T-helper 1 cell treated with Interleukin-12 subunit alpha and Interleukin-12 subunit beta and Interleukin-4 antibody, amounts not matched to agents 30 μg/mL and 1 μg/mL, for 36 hours (primary cell): ENCODE results near the gene TMEM208.

Experiments
- H3K27ac Mint-ChIP-seq: one replicate; pipeline ENCODE4 v1.8.0; 2021; ENCODE audit warnings: mild to moderate bottlenecking, mixed read lengths
- H3K27me3 Mint-ChIP-seq: one replicate; pipeline ENCODE4 v1.8.0; 2021; ENCODE audit warnings: low read depth, mixed read lengths
- H3K36me3 Mint-ChIP-seq: one replicate; pipeline ENCODE4 v1.8.0; 2021; ENCODE audit warnings: low read depth, mixed read lengths
- H3K4me1 Mint-ChIP-seq: one replicate; pipeline ENCODE4 v1.8.0; 2021; ENCODE audit warnings: low read depth, mixed read lengths
- H3K4me3 Mint-ChIP-seq: one replicate; pipeline ENCODE4 v1.8.0; 2021; ENCODE audit warnings: mild to moderate bottlenecking, moderate library complexity, mixed read lengths
- H3K9me3 Mint-ChIP-seq: one replicate; pipeline ENCODE4 v1.8.0; 2021; ENCODE audit warnings: mixed read lengths

The TMEM208 gene

DNA sequence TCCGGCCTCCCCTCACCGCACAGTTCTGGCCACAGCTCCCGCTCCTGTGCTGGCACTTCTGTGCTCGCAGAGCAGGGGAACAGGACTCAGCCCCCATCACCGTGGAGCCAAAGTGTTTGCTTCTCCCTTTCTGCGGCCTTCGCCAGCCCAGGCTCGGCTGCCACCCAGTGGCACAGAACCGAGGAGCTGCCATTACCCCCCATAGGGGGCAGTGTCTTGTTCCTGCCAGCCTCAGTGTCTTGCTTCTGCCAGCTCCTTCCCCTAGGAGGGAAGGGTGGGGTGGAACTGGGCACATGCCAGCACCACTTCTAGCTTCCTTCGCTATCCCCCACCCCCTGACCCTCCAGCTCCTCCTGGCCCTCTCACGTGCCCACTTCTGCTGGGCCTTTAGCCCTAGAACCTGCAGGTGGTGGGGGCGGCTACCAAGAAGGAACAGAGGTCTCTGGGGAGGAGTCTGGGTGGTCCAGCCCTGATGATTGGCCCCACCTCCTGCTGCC is 28.6 kb upstream of the TMEM208 start:
- Mint-ChIP-seq H3K4me1 (peaks cover 17% of the 10 kb centered on the region), H3K27ac (no peak overlapping the region), H3K4me3 (no peak overlapping the region), H3K9me3 (no peaks in the 10 kb centered on the region), H3K27me3 (no peaks in the 10 kb centered on the region), H3K36me3 (peaks cover 36% of the 10 kb centered on the region)

DNA sequence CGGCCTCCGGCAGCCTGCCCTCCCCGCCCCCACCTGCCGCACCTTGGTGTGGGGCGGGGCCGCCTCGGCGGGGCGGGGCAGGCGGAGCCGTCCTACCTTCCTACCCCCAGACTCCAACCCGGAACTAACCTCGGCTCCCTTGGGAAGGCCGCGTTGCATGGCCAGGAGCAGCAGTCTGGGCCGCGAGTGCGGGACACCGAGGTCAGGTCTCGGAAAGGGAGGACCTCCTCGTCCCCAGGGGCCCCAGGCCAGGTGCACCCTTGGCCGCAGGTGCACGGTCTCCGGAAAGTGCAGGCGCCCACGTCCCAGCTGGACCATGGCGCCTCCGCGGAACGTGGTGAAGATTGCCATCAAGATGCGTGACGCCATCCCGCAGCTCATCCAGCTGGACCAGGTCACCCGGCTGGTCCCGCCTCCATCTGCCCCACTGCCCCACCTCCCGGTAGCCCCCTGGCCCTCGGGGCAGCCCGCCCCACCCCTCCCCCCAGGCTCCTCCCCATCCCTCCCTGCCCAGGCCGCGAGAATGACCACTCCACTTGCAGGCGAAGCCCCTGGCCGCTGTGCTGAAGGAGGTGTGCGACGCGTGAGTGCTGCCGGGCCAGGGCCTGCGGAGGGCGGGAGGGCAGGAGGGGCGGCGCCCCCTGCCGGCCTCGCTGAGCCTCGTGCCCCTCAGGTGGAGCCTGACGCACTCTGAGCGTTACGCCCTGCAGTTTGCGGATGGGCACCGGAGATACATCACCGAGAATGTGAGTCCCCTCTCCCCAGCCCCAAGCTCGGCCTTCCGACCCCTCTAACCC is 27.7 kb upstream of the TMEM208 start, which contains the start of gene ELMO3:
Gene ELMO3 (plus strand): TSS at position 121 of the 797 bp plus-strand sequence. CDS start 196 bp downstream, at position 317.
- Mint-ChIP-seq H3K27me3 (no peaks in the 10 kb centered on the region), H3K27ac (no peak within 1 kb of the TSS), H3K4me1 (peaks cover 8% of the 10 kb centered on the region), H3K9me3 (no peaks in the 10 kb centered on the region), H3K36me3 (peaks cover 32% of the 10 kb centered on the region), H3K4me3 (no peak within 1 kb of the TSS)

DNA sequence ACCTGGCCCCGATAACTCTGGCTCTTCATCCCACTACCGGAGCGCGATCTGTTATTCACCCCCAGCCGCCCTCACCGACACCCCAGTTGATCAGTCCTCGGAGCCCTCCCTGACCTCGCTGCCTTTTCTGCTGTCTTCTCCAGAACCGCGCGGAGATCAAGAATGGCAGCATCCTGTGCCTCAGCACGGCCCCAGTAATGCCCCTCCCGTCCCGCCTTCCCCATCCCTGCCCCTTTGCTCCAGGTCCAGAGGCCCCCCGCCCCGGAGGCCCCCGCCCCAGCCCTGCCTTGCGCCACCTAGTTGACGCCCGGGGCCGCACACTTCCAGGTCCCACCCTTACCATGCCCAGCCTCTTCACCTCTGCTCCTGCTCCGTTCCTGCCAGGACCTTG is 27.1 kb upstream of the TMEM208 start:
- no peaks in the 10 kb centered on the region for H3K9me3 Mint-ChIP-seq
- no peak overlapping the region for H3K27ac Mint-ChIP-seq
- H3K27me3 Mint-ChIP-seq = no peaks in the 10 kb centered on the region
- peaks cover 27% of the 10 kb centered on the region for H3K36me3 Mint-ChIP-seq
- H3K4me3 Mint-ChIP-seq = no peak overlapping the region
- H3K4me1 Mint-ChIP-seq = peaks cover 8% of the 10 kb centered on the region

DNA sequence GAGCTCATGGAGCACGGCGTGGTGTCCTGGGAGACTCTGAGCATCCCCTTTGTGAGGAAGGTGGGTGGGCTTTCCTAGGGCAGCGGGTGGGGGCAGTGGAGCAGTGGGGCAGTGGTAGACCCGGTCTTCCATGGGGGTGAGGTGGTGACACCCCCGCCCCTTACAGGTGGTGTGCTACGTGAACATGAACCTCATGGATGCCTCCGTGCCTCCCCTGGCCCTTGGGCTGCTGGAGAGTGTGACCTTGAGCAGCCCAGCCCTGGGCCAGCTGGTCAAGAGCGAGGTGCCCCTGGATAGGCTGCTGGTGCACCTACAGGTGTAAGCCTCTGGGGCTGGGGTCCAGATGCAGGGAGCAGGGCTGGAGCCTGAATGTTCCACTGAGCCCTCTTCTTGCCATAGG is 26.4 kb upstream of the TMEM208 start:
- no peak overlapping the region for H3K27ac Mint-ChIP-seq
- peaks cover 8% of the 10 kb centered on the region for H3K4me1 Mint-ChIP-seq
- H3K27me3 Mint-ChIP-seq = no peaks in the 10 kb centered on the region
- no peaks in the 10 kb centered on the region for H3K9me3 Mint-ChIP-seq
- no peak overlapping the region for H3K4me3 Mint-ChIP-seq
- peaks cover 20% of the 10 kb centered on the region for H3K36me3 Mint-ChIP-seq

DNA sequence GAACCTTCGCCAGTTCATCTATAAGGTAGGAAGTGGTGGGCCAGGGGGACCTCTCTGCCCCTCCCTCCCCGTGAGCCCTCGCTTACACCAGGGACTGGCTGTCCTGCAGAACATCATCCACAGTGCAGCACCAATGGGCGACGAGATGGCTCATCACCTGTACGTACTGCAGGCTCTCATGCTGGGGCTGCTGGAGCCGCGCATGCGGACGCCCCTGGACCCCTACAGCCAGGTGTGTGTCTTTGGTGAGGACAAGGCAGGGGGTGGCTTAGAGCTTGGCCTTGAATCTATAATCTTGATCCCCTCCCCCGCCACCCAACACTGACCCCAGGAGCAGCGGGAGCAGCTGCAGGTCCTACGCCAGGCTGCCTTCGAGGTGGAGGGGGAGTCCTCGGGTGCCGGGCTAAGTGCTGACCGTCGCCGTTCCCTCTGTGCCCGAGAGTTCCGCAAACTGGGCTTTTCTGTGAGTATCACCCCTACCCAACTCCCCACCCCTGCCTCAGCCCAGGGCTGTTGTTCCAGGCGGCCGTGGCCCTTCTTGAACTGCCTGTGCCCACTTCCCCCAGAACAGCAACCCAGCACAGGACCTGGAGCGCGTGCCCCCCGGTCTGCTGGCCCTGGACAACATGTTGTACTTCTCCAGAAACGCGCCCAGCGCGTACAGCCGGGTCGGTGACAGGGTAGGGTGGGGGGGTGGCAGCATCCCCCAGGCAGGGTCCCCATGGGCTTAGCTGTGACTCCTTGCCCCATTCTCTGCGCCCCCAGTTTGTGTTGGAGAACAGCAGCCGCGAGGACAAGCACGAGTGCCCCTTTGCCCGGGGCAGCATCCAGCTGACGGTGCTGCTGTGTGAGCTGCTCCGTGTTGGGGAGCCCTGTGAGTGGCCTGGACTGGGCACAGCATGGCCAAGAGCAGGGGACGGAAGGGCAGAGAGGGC is 25.3 kb upstream of the TMEM208 start:
- H3K4me3 Mint-ChIP-seq = no peak overlapping the region
- H3K36me3 Mint-ChIP-seq = peaks cover 10% of the 10 kb centered on the region
- no peaks in the 10 kb centered on the region for H3K9me3 Mint-ChIP-seq
- H3K4me1 Mint-ChIP-seq = peaks cover 1% of the 10 kb centered on the region
- H3K27ac Mint-ChIP-seq = no peak overlapping the region
- no peaks in the 10 kb centered on the region for H3K27me3 Mint-ChIP-seq

DNA sequence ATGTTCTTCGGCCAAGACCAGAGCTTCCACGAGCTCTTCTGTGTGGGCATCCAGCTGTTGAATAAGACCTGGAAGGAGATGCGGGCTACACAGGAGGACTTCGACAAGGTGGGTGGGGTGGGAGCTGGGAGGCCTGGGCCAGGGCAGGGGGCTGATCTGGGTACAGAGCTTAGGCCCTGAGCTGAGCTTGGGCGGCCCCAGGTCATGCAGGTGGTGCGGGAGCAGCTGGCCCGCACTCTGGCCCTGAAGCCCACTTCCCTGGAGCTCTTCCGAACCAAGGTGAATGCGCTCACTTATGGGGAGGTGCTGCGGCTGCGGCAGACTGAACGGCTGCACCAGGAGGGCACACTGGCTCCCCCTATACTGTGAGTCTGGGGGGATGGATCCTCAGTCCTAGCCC is 24.5 kb upstream of the TMEM208 start:
- Mint-ChIP-seq H3K4me1 (no peaks in the 10 kb centered on the region), H3K9me3 (no peaks in the 10 kb centered on the region), H3K4me3 (no peak overlapping the region), H3K27me3 (no peaks in the 10 kb centered on the region), H3K27ac (no peak overlapping the region), H3K36me3 (peaks cover 10% of the 10 kb centered on the region)

DNA sequence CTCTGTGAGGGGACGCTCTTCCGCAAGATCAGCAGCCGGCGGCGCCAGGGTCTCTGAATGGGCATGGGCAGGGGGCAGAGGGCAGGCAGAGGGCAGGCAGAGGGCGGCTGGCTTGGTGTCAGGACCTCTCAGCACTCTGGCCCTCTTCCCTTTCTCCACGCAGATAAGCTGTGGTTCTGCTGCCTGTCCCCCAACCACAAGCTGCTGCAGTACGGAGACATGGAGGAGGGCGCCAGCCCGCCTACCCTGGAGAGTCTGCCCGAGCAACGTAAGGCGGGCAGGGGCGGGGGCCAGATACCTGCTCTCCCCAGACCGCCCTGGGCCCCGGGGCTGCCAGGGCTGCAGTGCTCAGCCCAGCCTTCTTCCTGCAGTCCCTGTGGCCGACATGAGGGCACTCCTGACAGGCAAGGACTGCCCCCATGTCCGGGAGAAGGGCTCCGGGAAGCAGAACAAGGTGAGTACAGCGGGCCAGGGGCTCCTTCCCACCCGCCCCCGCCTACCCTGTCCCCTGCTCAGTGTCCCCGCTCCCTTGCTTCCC is 23.9 kb upstream of the TMEM208 start:
- no peak overlapping the region for H3K4me3 Mint-ChIP-seq
- no peaks in the 10 kb centered on the region for H3K9me3 Mint-ChIP-seq
- H3K4me1 Mint-ChIP-seq = no peaks in the 10 kb centered on the region
- H3K27me3 Mint-ChIP-seq = no peaks in the 10 kb centered on the region
- peaks cover 10% of the 10 kb centered on the region for H3K36me3 Mint-ChIP-seq
- H3K27ac Mint-ChIP-seq = no peak overlapping the region

DNA sequence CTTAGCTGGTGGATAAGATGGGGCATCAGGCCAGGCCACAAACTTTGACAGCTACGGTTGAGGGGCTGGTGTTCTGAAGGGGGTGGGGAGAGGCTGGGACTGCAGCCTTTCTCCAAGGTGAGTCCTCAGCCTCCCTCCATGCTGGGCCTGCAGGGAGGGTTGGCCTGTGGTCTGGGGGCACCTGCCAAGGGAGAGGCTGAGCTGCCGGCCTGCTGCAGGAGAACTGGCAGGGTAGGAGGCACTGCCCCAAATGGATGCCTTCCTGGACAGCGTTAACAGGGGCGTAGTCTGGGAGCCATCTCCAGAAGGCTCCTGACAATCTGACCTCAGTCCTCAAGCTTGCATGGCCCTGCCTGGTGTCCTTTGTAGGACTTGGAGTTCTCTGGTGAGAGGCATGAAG is 22.9 kb upstream of the TMEM208 start:
- Mint-ChIP-seq H3K27me3 (no peaks in the 10 kb centered on the region), H3K36me3 (peaks cover 5% of the 10 kb centered on the region), H3K4me3 (no peak overlapping the region), H3K4me1 (no peaks in the 10 kb centered on the region), H3K27ac (no peak overlapping the region), H3K9me3 (no peaks in the 10 kb centered on the region)

DNA sequence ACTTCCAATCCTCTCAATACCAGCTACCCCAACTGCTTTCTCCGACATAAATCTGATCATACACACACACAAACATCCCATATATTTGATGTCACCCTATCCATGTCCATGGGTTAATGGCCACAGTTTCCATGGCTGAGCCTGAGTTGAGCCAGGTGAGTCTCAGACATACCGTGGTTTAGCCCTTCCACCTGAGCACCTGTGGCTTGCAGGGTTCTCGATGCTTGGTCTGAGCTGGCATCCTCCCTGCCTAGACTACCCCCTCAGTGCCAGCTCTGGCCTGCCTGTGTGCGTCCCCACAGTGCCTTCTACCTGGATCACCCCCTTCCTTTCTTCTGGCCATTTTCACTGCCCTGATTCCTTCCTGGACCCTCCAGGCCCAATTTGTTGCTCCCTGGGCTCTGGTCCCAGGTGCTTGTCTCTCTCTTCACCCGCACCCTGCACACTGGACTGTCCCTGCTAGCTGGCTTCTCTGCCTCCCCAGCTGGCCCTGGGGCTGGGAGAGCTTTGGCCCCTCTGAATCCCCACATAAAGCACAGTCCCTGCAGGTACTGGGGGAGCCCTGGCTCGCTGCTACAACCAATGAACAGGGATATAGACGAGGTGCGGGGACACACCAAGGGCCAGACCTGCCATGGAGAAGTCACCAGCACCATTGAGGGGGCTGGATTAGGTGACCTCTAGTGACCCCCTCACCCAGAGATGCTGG is 20.6 kb upstream of the TMEM208 start:
- H3K36me3 Mint-ChIP-seq = peaks cover 3% of the 10 kb centered on the region
- no peak overlapping the region for H3K4me3 Mint-ChIP-seq
- no peaks in the 10 kb centered on the region for H3K9me3 Mint-ChIP-seq
- H3K27me3 Mint-ChIP-seq = no peaks in the 10 kb centered on the region
- H3K4me1 Mint-ChIP-seq = no peaks in the 10 kb centered on the region
- no peak overlapping the region for H3K27ac Mint-ChIP-seq

DNA sequence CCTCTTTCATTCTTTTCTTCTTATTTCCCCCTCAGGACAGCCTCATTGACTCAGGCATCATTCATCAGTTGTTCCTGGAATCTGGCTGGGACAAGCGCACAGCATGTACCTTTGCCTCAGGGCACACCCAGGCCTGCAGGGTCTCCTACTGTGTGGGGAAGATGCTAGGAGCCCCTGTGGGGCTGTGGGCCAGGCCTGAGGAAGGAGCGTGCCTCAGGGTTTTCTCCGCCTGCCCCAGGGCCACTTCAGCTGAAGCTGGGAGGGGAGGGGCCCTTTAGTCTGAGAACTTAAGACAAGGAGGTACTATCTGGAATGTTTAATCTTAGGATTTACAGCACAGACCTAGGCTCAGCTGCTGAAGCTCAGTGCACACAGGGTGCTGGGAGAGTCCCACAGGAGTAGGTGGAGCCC is 20.1 kb upstream of the TMEM208 start:
- Mint-ChIP-seq H3K36me3 (peaks cover 3% of the 10 kb centered on the region), H3K4me3 (no peak overlapping the region), H3K9me3 (no peaks in the 10 kb centered on the region), H3K27me3 (no peaks in the 10 kb centered on the region), H3K4me1 (no peaks in the 10 kb centered on the region), H3K27ac (no peak overlapping the region)

DNA sequence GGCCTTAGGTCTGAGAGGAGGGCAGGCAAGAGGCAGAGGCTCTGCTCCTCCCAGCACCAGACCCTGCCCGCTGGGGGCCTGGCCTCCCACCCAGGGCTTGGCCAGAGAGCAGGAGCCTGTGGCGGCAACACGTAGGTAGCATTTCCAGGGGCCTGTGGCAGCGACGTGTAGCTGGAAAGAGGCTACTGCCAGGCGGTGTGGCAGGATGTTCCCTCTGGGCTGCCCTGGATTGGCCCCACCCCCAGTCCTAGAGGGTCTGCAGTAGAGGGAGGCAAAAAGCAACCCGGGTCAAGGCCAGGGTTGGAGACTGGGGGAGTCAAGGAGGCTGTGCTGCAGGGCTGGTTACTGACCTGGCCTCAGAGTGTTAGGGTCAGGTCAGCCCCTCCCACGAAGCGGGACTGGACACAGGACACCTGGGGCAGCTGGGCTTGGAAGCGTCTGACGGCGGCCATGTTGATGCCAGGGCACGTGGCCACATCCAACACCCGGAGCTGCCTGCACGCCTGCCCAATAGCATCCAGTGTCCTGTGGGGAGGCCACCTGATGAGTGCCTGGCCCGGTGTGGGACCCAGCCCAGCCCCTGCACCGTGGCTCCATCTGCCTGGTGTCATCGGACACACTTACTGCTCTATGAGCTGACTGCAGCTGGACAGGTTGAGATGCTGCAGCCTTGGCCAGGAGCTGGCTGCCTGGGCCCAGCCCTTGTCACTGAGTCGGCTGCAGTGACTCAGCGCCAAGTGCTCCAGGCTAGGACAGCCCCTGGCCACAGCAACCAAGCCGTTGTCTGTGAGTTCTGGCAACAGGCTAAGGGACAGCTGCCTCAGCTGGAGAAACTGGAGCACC is 19.5 kb upstream of the TMEM208 start:
- Mint-ChIP-seq H3K9me3 (no peaks in the 10 kb centered on the region), H3K27ac (no peak overlapping the region), H3K36me3 (peaks cover 3% of the 10 kb centered on the region), H3K4me1 (no peaks in the 10 kb centered on the region), H3K4me3 (no peak overlapping the region), H3K27me3 (no peaks in the 10 kb centered on the region)

DNA sequence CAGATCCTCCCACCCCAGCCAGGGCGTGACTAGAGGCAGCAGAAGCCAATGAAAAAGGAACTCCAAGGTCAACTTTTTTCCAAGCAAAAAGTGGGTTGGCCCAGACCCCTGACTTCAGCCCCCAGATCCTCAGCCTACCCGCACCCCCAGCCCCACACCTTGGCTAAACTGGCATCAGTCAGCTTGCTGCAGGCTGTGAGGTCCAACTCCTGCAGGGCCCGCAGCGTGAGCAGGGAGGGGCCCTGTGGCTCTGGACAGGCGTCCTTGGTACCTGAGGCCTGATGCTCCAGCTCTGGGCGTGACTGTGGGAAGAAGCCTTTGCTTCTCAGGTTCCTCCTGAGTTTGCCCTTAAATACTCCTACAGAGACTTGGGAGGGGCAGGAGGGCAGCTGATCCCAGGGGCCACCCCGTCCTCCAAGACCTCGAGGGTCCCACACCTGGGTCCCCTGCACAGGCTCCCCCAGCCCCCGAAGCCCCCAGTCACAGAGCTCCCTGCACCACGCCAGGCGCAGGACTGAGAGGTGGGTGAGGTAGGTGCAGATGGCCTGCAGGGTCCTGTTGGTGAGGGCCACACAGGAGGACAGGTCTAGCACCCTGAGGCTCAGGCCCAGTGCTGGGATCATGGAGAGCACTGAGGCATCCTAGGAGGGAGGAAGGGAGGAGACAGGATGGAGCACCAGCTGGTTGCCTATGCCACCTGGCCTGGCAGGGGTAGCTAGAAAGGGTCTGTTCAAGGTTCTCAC is 18.6 kb upstream of the TMEM208 start:
- H3K4me3 Mint-ChIP-seq = no peak overlapping the region
- no peak overlapping the region for H3K27ac Mint-ChIP-seq
- H3K36me3 Mint-ChIP-seq = peaks cover 3% of the 10 kb centered on the region
- H3K4me1 Mint-ChIP-seq = no peaks in the 10 kb centered on the region
- H3K27me3 Mint-ChIP-seq = no peaks in the 10 kb centered on the region
- H3K9me3 Mint-ChIP-seq = no peaks in the 10 kb centered on the region

DNA sequence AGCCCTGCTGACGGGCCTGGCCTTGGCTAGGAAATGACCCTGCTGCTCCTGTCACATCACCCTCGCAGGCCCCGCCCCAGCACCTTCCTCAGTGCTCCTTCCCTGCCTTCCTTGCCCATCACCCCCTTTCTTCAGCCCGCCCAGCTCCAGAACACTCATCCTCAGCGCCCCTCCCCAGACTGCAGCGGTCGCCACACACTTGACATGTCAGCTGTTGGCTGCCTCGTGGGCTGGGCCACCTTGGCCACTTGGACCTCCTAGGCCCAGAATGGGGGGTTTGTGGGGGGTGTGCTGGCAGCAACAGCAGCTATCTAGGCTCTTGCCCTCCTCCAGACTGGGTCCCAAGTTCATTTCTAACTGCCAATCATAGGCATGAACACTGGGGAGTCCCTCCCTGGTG is 17.4 kb upstream of the TMEM208 start:
- H3K27ac Mint-ChIP-seq = no peak overlapping the region
- no peaks in the 10 kb centered on the region for H3K4me1 Mint-ChIP-seq

More for the DNA sequence above, 17.4 kb upstream of the TMEM208 start:
- Mint-ChIP-seq H3K4me3 (no peak overlapping the region), H3K36me3 (peaks cover 3% of the 10 kb centered on the region), H3K27me3 (no peaks in the 10 kb centered on the region), H3K9me3 (no peaks in the 10 kb centered on the region)
